Natural killer cell (primary cell): ENCODE measurements around the gene PARPBP. TPM values are rescaled to one million over a fixed set of nuclear protein-coding genes. Genes with fewer than 3 reads are reported as not detected.

ENCODE experiments used
- ATAC-seq, 3 donors: fragments of 150-1000 bp in 2 of 3; fragments of 200-7000 bp in 1 of 3; cut with Tn5 transposase; 1 replicate in 1 of 3; 2 replicates in 2 of 3; pipeline ENCODE4 v1.10.0; 2021; ENCODE audit warnings: mild to moderate bottlenecking in 2 of 3, moderate library complexity in 2 of 3
- DNase-seq, 2 donors: peaks; one replicate each; pipeline versions ENCODE4 v3.0.0 to v3.0.0-alpha.2; 2013 to 2021; ENCODE audit warnings: mixed read lengths in 1 of 2
- H3K27ac ChIP-seq: one replicate; pipeline ENCODE4 v1.5.1; 2013; ENCODE audit warnings: mild to moderate bottlenecking, low read length
- H3K27me3 ChIP-seq: one replicate; pipeline ENCODE4 v1.6.1; 2013; ENCODE audit warnings: low read length; ENCODE audit not compliant: control insufficient read depth, insufficient read depth
- H3K36me3 ChIP-seq: one replicate; pipeline ENCODE4 v1.6.1; 2013; ENCODE audit warnings: low read length; ENCODE audit not compliant: control insufficient read depth, insufficient read depth
- H3K4me1 ChIP-seq: one replicate; pipeline ENCODE4 v1.6.1; 2013; ENCODE audit warnings: low read length; ENCODE audit not compliant: control insufficient read depth, insufficient read depth
- H3K4me3 ChIP-seq: one replicate; pipeline ENCODE4 v1.5.1; 2013; ENCODE audit warnings: low read length
- H3K9me3 ChIP-seq: one replicate; pipeline ENCODE4 v1.6.1; 2013; ENCODE audit warnings: low read length; ENCODE audit not compliant: control insufficient read depth, insufficient read depth
- H3K27ac Mint-ChIP-seq, 2 donors: one replicate each; pipeline ENCODE4 v1.8.0; 2022; ENCODE audit warnings: mild to moderate bottlenecking in 2 of 2, mixed read lengths in 2 of 2, moderate library complexity in 1 of 2
- H3K27me3 Mint-ChIP-seq, 2 donors: one replicate each; pipeline ENCODE4 v1.8.0; 2022; ENCODE audit warnings: low read depth in 2 of 2, mixed read lengths in 2 of 2
- H3K36me3 Mint-ChIP-seq: one replicate; pipeline ENCODE4 v1.8.0; 2022; ENCODE audit warnings: mixed read lengths
- H3K4me1 Mint-ChIP-seq, 2 donors: one replicate each; pipeline ENCODE4 v1.8.0; 2022; ENCODE audit warnings: mixed read lengths in 2 of 2
- H3K4me3 Mint-ChIP-seq: one replicate; pipeline ENCODE4 v1.8.0; 2022; ENCODE audit warnings: mild to moderate bottlenecking, moderate library complexity, mixed read lengths
- H3K9me3 Mint-ChIP-seq, 2 donors: one replicate each; pipeline ENCODE4 v1.8.0; 2022; ENCODE audit warnings: mixed read lengths in 2 of 2
- CTCF ChIP-seq: fragments of 200-600 bp; IDR thresholded peaks from one replicate; pipeline ENCODE4 v1.8.0; 2022; ENCODE audit warnings: antibody characterized with exemption
- WGBS: methylation state at CpG from one replicate; pipeline ENCODE4 v1.1.7; 2013; ENCODE audit warnings: missing lambda C conversion rate; ENCODE audit not compliant: insufficient coverage; 5-methylcytosine and 5-hydroxymethylcytosine counted together
- intact Hi-C: fragments of 100-400 bp; cut with micrococcal nuclease; formaldehyde crosslinking; loops from one replicate; pipeline ENCODE4 v1.14.2; 2022
- total RNA-seq, 4 donors: library from RNA; stranded (reverse); fragments of 120-200 nt in 1 of 4; gene quantifications; one replicate each; pipeline versions ENCODE4 v1.2.3 to v1.2.4, GENCODE V29; 2013 to 2022

Gene PARPBP
- total RNA-seq, 3 donors from 2014 or later (not counting 1 experiment from before 2014, with no cell fraction given): 2.8 to 5.6 (median 3.5) TPM

- no peak for TF ChIP-seq CTCF
- H3K4me1 ChIP-seq: no peaks in the 10 kb centered on the region
- no peaks in the 10 kb centered on the region for H3K9me3 Mint-ChIP-seq
- peaks cover 14% of the 10 kb centered on the region for H3K36me3 ChIP-seq
- no peaks in the 10 kb centered on the region for H3K9me3 ChIP-seq
- no peak overlapping the region for H3K4me3 ChIP-seq
- no peak for ATAC-seq
- no peaks in the 10 kb centered on the region for H3K27me3 Mint-ChIP-seq
- no peaks in the 10 kb centered on the region for H3K27me3 ChIP-seq
- intact Hi-C loops: no loop called here
- DNase-seq: no peak
- H3K4me1 Mint-ChIP-seq: no peaks in the 10 kb centered on the region
- H3K27ac Mint-ChIP-seq: no peak overlapping the region
- no peak overlapping the region for H3K4me3 Mint-ChIP-seq
- H3K36me3 Mint-ChIP-seq: peaks cover 13% of the 10 kb centered on the region
- no peak overlapping the region for H3K27ac ChIP-seq
These were observed 26.7 kb upstream of the PARPBP start for GRCh38 chr12:102093319-102093718.

GRCh38 chr12:102095677-102096263 is 24.2 kb upstream of the PARPBP start:
- peak; percentile 8 for TF ChIP-seq CTCF
- Histone ChIP-seq H3K4me3 (no peak overlapping the region), H3K36me3 (peaks cover 30% of the 10 kb centered on the region), H3K27ac (no peak overlapping the region), H3K27me3 (no peaks in the 10 kb centered on the region), H3K4me1 (no peaks in the 10 kb centered on the region), H3K9me3 (no peaks in the 10 kb centered on the region)
- Mint-ChIP-seq H3K27me3 (no peaks in the 10 kb centered on the region), H3K27ac (no peak overlapping the region), H3K36me3 (peaks cover 6% of the 10 kb centered on the region), H3K4me3 (no peak overlapping the region), H3K4me1 (no peaks in the 10 kb centered on the region), H3K9me3 (no peaks in the 10 kb centered on the region)
- DNase-seq (peak in 1 of 2 donors; percentile 17), ATAC-seq (peak in 2 of 3 donors; percentile 37 to 57)
- 84% methylated on average over 1 of the region's 2 CpGs for WGBS
- intact Hi-C loops: no loop called here

GRCh38 chr12:102096855-102097254 is 23.1 kb upstream of the PARPBP start:
- intact Hi-C loops: no loop called here
- TF ChIP-seq CTCF: no peak
- no peak overlapping the region for H3K27ac Mint-ChIP-seq
- Histone ChIP-seq H3K27ac (no peak overlapping the region), H3K4me3 (no peak overlapping the region), H3K9me3 (no peaks in the 10 kb centered on the region), H3K36me3 (peaks cover 30% of the 10 kb centered on the region), H3K4me1 (no peaks in the 10 kb centered on the region), H3K27me3 (no peaks in the 10 kb centered on the region)
- DNase-seq (no peak), ATAC-seq (no peak)
- H3K4me1 Mint-ChIP-seq: no peaks in the 10 kb centered on the region
- H3K27me3 Mint-ChIP-seq: no peaks in the 10 kb centered on the region
- peaks cover 6% of the 10 kb centered on the region for H3K36me3 Mint-ChIP-seq
- H3K9me3 Mint-ChIP-seq: no peaks in the 10 kb centered on the region
- H3K4me3 Mint-ChIP-seq: no peak overlapping the region
- WGBS: 90% methylated on average over 3 of the region's 3 CpGs

- peaks cover 50% of the 10 kb centered on the region for H3K36me3 ChIP-seq
- no peak overlapping the region for H3K4me3 ChIP-seq
- ATAC-seq (no peak), DNase-seq (no peak)
- no peak overlapping the region for H3K27ac ChIP-seq
- intact Hi-C loops: no loop called here
- WGBS: 94% methylated on average over 2 of the region's 3 CpGs
- no peaks in the 10 kb centered on the region for H3K9me3 ChIP-seq
- Mint-ChIP-seq H3K4me1 (peaks cover 0 to 15% of the 10 kb centered on the region in 2 donors), H3K27me3 (no peaks in the 10 kb centered on the region), H3K9me3 (peaks cover 0 to 3% of the 10 kb centered on the region in 2 donors), H3K4me3 (no peak overlapping the region), H3K27ac (no peak overlapping the region), H3K36me3 (peaks cover 41% of the 10 kb centered on the region)
- no peak for TF ChIP-seq CTCF
- H3K27me3 ChIP-seq: no peaks in the 10 kb centered on the region
- no peaks in the 10 kb centered on the region for H3K4me1 ChIP-seq
These were observed 13.1 kb upstream of the PARPBP start for GRCh38 chr12:102106905-102107304.
